ENCODE measurements around the gene RAPGEF2.

DNA sequence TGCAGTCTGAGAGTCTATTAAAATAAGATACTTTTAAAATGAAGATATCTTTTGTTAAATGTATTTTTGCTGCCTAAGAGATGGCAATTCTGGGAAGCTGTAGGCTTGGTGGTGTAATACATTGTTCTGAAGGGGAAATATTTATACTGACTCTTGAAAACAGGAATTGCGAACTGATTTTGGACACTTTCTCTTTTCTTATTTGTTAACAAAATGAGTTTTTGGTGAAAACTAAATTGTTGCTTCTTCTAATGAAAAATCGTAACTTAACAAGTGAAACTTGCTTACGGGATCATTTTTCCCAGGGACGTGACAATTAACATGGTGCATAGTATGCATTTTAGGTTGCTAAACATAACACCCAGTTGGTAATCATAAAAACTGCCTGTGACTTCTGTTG is 71.0 kb downstream of the RAPGEF2 start:
- TF ChIP-seq, protein P1, sequence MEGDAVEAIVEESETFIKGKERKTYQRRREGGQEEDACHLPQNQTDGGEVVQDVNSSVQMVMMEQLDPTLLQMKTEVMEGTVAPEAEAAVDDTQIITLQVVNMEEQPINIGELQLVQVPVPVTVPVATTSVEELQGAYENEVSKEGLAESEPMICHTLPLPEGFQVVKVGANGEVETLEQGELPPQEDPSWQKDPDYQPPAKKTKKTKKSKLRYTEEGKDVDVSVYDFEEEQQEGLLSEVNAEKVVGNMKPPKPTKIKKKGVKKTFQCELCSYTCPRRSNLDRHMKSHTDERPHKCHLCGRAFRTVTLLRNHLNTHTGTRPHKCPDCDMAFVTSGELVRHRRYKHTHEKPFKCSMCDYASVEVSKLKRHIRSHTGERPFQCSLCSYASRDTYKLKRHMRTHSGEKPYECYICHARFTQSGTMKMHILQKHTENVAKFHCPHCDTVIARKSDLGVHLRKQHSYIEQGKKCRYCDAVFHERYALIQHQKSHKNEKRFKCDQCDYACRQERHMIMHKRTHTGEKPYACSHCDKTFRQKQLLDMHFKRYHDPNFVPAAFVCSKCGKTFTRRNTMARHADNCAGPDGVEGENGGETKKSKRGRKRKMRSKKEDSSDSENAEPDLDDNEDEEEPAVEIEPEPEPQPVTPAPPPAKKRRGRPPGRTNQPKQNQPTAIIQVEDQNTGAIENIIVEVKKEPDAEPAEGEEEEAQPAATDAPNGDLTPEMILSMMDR (IDR thresholded peaks at IDR 0.05; ENCODE audit: low read depth, low read length) = no peak
- TF ChIP-seq POLR2A (IDR thresholded peaks at IDR 0.05; ENCODE audit: extremely low read depth, insufficient read length) (no peak), MYC (IDR thresholded peaks at IDR 0.05; ENCODE audit: low read depth, low read length) (no peak)

Data from NB4 (cell line).